HEK293 (cell line): ENCODE measurements around the gene CRYZL1.

Source experiments
- CTCF ChIA-PET: fragments of 350-600 bp; formaldehyde crosslinking; extraction: SDS; loops from one replicate; lab custom pipeline; 2021; ENCODE audit warnings: antibody characterized with exemption; lab: Yijun Ruan, JAX
- POLR2A ChIA-PET: fragments of 300-600 bp; formaldehyde crosslinking; extraction: SDS; loops from one replicate; lab custom pipeline; 2020; ENCODE audit warnings: antibody characterized with exemption, inconsistent platforms; lab: Yijun Ruan, JAX
- H3K27ac ChIP-seq: fragments of 200-500 bp; sonication (Bioruptor generic); 2 replicates; pipeline ENCODE4 v1.5.1; 2014; ENCODE audit warnings: low read depth, low read length, control low read depth, inconsistent platforms; ENCODE audit errors: extremely low read depth
- H3K36me3 ChIP-seq, 2 experiments: fragments of 200-500 bp in 1 of 2; sonication (Bioruptor generic) in 1 of 2; 1 replicate in 1 of 2; 2 replicates in 1 of 2; pipeline ENCODE4 v1.5.1; 2014 to 2017; ENCODE audit warnings: inconsistent platforms in 2 of 2, low read length in 2 of 2; ENCODE audit not compliant: control insufficient read depth in 2 of 2, insufficient read depth in 1 of 2
- H3K4me1 ChIP-seq: fragments of 200-500 bp; sonication (Bioruptor generic); 2 replicates; pipeline ENCODE4 v1.5.1; 2014; ENCODE audit warnings: mild to moderate bottlenecking, low read length, inconsistent platforms; ENCODE audit not compliant: control insufficient read depth, insufficient read depth
- H3K4me3 ChIP-seq: 2 replicates; pipeline ENCODE4 v1.5.1; 2011; ENCODE audit warnings: low read depth, mild to moderate bottlenecking, control low read depth, low read length, moderate library complexity
- H3K9me3 ChIP-seq: fragments of 200-500 bp; sonication (Bioruptor generic); 2 replicates; pipeline ENCODE4 v1.5.1; 2014; ENCODE audit warnings: low read depth, low read length, inconsistent platforms; ENCODE audit not compliant: control insufficient read depth, insufficient read depth
- EGR2 ChIP-seq: fragments of 450-650 bp; formaldehyde crosslinking; IDR thresholded peaks from 2 replicates; pipeline ENCODE4 v1.5.1; 2016; ENCODE audit warnings: low read depth, missing biosample characterization, missing genetic modification characterization
- GFI1B ChIP-seq: fragments of 450-650 bp; formaldehyde crosslinking; IDR thresholded peaks from 2 replicates; pipeline ENCODE4 v1.5.1; 2016; ENCODE audit warnings: missing biosample characterization, missing genetic modification characterization
- GLIS1 ChIP-seq: fragments of 450-650 bp; formaldehyde crosslinking; IDR thresholded peaks from 2 replicates; pipeline ENCODE4 v1.5.1; 2016; ENCODE audit warnings: missing biosample characterization, missing genetic modification characterization
- HOXD13 ChIP-seq: sonication (generic); formaldehyde crosslinking; IDR thresholded peaks from 2 replicates; pipeline ENCODE4 v1.8.0; 2022; ENCODE audit warnings: missing genetic modification reagents, borderline replicate concordance
- KLF16 ChIP-seq: fragments of 450-650 bp; formaldehyde crosslinking; IDR thresholded peaks from 2 replicates; pipeline ENCODE4 v1.5.1; 2017; ENCODE audit warnings: missing biosample characterization, missing genetic modification characterization
- KLF8 ChIP-seq: fragments of 450-650 bp; formaldehyde crosslinking; IDR thresholded peaks from 2 replicates; pipeline ENCODE4 v1.5.1; 2016; ENCODE audit warnings: missing biosample characterization, missing genetic modification characterization
- SP3 ChIP-seq: fragments of 450-650 bp; formaldehyde crosslinking; IDR thresholded peaks from 2 replicates; pipeline ENCODE4 v1.5.1; 2016; ENCODE audit warnings: missing biosample characterization, missing genetic modification characterization
- YY1 ChIP-seq: fragments of 450-650 bp; formaldehyde crosslinking; IDR thresholded peaks from 2 replicates; pipeline ENCODE4 v1.5.1; 2018; ENCODE audit warnings: missing biosample characterization, missing genetic modification characterization
- ZBTB20 ChIP-seq: fragments of 450-650 bp; formaldehyde crosslinking; IDR thresholded peaks from 2 replicates; pipeline ENCODE4 v1.5.1; 2016; ENCODE audit warnings: missing biosample characterization, missing genetic modification characterization
- ZBTB48 ChIP-seq: fragments of 450-650 bp; formaldehyde crosslinking; IDR thresholded peaks from 2 replicates; pipeline ENCODE4 v1.5.1; 2016; ENCODE audit warnings: missing biosample characterization, missing genetic modification characterization
- ZFP69B ChIP-seq: fragments of 450-650 bp; formaldehyde crosslinking; IDR thresholded peaks from 2 replicates; pipeline ENCODE4 v1.5.1; 2016; ENCODE audit warnings: missing biosample characterization, missing genetic modification characterization
- ZNF146 ChIP-seq: fragments of 450-650 bp; formaldehyde crosslinking; IDR thresholded peaks from 2 replicates; pipeline ENCODE4 v1.5.1; 2016; ENCODE audit warnings: missing biosample characterization, missing genetic modification characterization
- ZNF23 ChIP-seq: fragments of 450-650 bp; formaldehyde crosslinking; IDR thresholded peaks from 2 replicates; pipeline ENCODE4 v1.5.1; 2016; ENCODE audit warnings: missing biosample characterization, missing genetic modification characterization, borderline replicate concordance
- ZNF324 ChIP-seq: fragments of 450-650 bp; formaldehyde crosslinking; IDR thresholded peaks from 2 replicates; pipeline ENCODE4 v1.5.1; 2016; ENCODE audit warnings: missing biosample characterization, missing genetic modification characterization
- ZNF426 ChIP-seq: fragments of 450-650 bp; formaldehyde crosslinking; IDR thresholded peaks from 2 replicates; pipeline ENCODE4 v1.5.1; 2017; ENCODE audit warnings: missing biosample characterization, missing genetic modification characterization, mild to moderate bottlenecking, inconsistent platforms, moderate library complexity
- ZNF530 ChIP-seq: fragments of 450-650 bp; formaldehyde crosslinking; IDR thresholded peaks from 2 replicates; pipeline ENCODE4 v1.5.1; 2016; ENCODE audit warnings: low read depth, missing biosample characterization, missing genetic modification characterization
- ZNF600 ChIP-seq: fragments of 450-650 bp; formaldehyde crosslinking; IDR thresholded peaks from 2 replicates; pipeline ENCODE4 v1.5.1; 2016; ENCODE audit warnings: missing biosample characterization, missing genetic modification characterization
- ZNF610 ChIP-seq: fragments of 450-650 bp; formaldehyde crosslinking; IDR thresholded peaks from 2 replicates; pipeline ENCODE4 v1.5.1; 2016; ENCODE audit warnings: missing biosample characterization, missing genetic modification characterization, borderline replicate concordance
- ZNF791 ChIP-seq: fragments of 450-650 bp; formaldehyde crosslinking; IDR thresholded peaks from 2 replicates; pipeline ENCODE4 v1.5.1; 2016; ENCODE audit warnings: missing biosample characterization, missing genetic modification characterization
- ZNF830 ChIP-seq: fragments of 450-650 bp; IDR thresholded peaks from 2 replicates; pipeline ENCODE4 v1.5.0; 2018; ENCODE audit warnings: missing biosample characterization, missing genetic modification characterization, low read depth, mild to moderate bottlenecking, moderate library complexity
- ZSCAN23 ChIP-seq: fragments of 450-650 bp; formaldehyde crosslinking; IDR thresholded peaks from 2 replicates; pipeline ENCODE4 v1.5.1; 2016; ENCODE audit warnings: missing biosample characterization, missing genetic modification characterization
- TF ChIP-seq, protein P1 (sequence below): fragments of 450-650 bp; formaldehyde crosslinking; IDR thresholded peaks from 2 replicates; pipeline ENCODE4 v1.5.1; 2016; ENCODE audit warnings: missing biosample characterization, missing genetic modification characterization, borderline replicate concordance
- TF ChIP-seq, protein P2 (sequence below): fragments of 450-650 bp; formaldehyde crosslinking; IDR thresholded peaks from 2 replicates; pipeline ENCODE4 v1.5.1; 2016; ENCODE audit warnings: missing biosample characterization, missing genetic modification characterization
- TF ChIP-seq, protein P3 (sequence below): fragments of 450-650 bp; formaldehyde crosslinking; IDR thresholded peaks from 2 replicates; pipeline ENCODE4 v1.5.1; 2016; ENCODE audit warnings: missing biosample characterization, missing genetic modification characterization, low read depth
- TF ChIP-seq, protein P4 (sequence below): fragments of 450-650 bp; formaldehyde crosslinking; IDR thresholded peaks from 2 replicates; pipeline ENCODE4 v1.5.1; 2017; ENCODE audit warnings: missing biosample characterization, missing genetic modification characterization

CRYZL1 gene

DNA sequence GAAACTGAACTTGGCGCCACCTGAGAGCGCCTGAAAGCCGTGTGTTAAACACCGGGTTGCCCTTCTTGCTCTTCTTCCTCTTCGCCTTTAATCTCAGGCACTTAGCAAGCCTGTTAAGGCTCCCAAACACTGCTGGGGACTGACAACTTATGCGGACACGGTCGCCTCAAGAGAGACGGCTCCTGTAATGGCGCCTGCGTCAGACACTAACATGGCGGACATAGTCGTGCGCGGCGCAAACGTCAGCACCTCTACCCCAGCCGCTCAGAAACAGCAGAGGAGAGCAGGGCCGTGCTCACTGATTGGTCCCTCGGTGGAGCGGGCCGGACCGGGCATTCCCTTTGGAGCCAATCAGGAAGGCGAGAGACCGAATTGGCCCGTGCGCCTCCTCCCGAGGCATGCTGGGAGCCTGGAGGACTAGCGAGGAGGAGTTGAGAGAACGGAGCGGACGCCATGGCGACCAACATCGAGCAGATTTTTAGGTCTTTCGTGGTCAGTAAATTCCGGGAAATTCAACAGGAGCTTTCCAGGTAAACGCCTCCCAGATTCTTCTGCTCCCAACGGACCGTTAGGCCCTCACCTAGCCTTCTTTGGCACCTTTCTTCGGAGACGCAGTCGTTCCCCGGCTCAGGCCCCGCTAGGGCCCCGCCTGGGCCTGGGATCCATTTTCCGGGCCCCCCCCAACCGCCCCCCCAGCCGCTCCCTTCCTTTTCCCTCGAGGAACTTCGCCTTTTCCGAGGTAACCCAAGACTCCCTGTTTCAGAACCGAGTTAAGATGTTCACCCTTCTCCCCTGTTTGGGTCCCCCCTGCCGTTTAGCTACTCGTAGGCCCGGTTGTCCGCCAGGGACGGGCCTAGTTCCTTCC, 98.7 kb downstream of the CRYZL1 start, which contains the start of gene SON:
SON (plus strand) TSS at position 399 of the 865 bp plus-strand sequence; CDS start at position 454, 55 bp downstream.
- ChIA-PET CTCF (interaction anchor here (0.6 kb wide), 2 partner anchors 346 to 1711 kb away, joined by 3 to 4 read pairs; no protein-coding TSS in a partner anchor), POLR2A (interaction anchor here (0.6 to 3.3 kb wide), 10 partner anchors 9 to 352 kb away, joined by 3 to 20 read pairs (median 6); partner anchors contain the start of genes DNAJC28, DONSON and TMEM50B)
- Histone ChIP-seq H3K9me3 (no peaks in the 10 kb centered on the region), H3K4me1 (peaks cover 12% of the 10 kb centered on the region), H3K36me3 (peaks cover 35 to 40% of the 10 kb centered on the region in 2 experiments), H3K27ac (peak within 1 kb of the TSS; percentile 93), H3K4me3 (peak within 1 kb of the TSS; percentile 98)
- TF ChIP-seq ZBTB48 (tag by site-specific recombination) (peak; percentile 82), YY1 (tag by site-specific recombination) (peak; percentile 88), SP3 (tag by site-specific recombination) (peak; percentile 82), GFI1B (tag by site-specific recombination) (0 out of 2 replicates have a peak, but pooled peaks have one; percentile 43), ZSCAN23 (tag by site-specific recombination) (peak; percentile 85), GLIS1 (peak; percentile 25; the same call in 1 of the 2 replicates), ZNF530 (tag by site-specific recombination) (0 out of 2 replicates have a peak, but pooled peaks have one; percentile 27), ZNF610 (tag by site-specific recombination) (peak; percentile 74), KLF16 (tag by site-specific recombination) (peak; percentile 91), ZNF600 (0 out of 2 replicates have a peak, but pooled peaks have one; percentile 37), ZNF426 (tag by site-specific recombination) (no peak), ZBTB20 (tag by site-specific recombination) (peak; percentile 94), ZNF23 (tag by site-specific recombination) (0 out of 2 replicates have a peak, but pooled peaks have one; percentile 47), ZNF146 (peak; percentile 60; the same call in 1 of the 2 replicates), ZNF324 (tag by site-specific recombination) (peak; percentile 51), ZNF830 (tag by site-specific recombination) (no peak), EGR2 (tag by site-specific recombination) (no peak; the same call in 1 of the 2 replicates), HOXD13 (no peak), KLF8 (peak; percentile 85), ZFP69B (peak; percentile 78), ZNF791 (0 out of 2 replicates have a peak, but pooled peaks have one; percentile 14)
- TF ChIP-seq, protein P1, sequence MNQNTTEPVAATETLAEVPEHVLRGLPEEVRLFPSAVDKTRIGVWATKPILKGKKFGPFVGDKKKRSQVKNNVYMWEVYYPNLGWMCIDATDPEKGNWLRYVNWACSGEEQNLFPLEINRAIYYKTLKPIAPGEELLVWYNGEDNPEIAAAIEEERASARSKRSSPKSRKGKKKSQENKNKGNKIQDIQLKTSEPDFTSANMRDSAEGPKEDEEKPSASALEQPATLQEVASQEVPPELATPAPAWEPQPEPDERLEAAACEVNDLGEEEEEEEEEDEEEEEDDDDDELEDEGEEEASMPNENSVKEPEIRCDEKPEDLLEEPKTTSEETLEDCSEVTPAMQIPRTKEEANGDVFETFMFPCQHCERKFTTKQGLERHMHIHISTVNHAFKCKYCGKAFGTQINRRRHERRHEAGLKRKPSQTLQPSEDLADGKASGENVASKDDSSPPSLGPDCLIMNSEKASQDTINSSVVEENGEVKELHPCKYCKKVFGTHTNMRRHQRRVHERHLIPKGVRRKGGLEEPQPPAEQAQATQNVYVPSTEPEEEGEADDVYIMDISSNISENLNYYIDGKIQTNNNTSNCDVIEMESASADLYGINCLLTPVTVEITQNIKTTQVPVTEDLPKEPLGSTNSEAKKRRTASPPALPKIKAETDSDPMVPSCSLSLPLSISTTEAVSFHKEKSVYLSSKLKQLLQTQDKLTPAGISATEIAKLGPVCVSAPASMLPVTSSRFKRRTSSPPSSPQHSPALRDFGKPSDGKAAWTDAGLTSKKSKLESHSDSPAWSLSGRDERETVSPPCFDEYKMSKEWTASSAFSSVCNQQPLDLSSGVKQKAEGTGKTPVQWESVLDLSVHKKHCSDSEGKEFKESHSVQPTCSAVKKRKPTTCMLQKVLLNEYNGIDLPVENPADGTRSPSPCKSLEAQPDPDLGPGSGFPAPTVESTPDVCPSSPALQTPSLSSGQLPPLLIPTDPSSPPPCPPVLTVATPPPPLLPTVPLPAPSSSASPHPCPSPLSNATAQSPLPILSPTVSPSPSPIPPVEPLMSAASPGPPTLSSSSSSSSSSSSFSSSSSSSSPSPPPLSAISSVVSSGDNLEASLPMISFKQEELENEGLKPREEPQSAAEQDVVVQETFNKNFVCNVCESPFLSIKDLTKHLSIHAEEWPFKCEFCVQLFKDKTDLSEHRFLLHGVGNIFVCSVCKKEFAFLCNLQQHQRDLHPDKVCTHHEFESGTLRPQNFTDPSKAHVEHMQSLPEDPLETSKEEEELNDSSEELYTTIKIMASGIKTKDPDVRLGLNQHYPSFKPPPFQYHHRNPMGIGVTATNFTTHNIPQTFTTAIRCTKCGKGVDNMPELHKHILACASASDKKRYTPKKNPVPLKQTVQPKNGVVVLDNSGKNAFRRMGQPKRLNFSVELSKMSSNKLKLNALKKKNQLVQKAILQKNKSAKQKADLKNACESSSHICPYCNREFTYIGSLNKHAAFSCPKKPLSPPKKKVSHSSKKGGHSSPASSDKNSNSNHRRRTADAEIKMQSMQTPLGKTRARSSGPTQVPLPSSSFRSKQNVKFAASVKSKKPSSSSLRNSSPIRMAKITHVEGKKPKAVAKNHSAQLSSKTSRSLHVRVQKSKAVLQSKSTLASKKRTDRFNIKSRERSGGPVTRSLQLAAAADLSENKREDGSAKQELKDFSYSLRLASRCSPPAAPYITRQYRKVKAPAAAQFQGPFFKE: no peak
- TF ChIP-seq, protein P2, sequence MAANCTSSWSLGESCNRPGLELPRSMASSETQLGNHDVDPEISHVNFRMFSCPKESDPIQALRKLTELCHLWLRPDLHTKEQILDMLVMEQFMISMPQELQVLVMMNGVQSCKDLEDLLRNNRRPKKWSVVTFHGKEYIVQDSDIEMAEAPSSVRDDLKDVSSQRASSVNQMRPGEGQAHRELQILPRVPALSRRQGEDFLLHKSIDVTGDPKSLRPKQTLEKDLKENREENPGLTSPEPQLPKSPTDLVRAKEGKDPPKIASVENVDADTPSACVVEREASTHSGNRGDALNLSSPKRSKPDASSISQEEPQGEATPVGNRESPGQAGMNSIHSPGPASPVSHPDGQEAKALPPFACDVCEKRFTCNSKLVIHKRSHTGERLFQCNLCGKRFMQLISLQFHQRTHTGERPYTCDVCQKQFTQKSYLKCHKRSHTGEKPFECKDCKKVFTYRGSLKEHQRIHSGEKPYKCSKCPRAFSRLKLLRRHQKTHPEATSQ (tag by site-specific recombination): peak; percentile 84
- TF ChIP-seq, protein P3, sequence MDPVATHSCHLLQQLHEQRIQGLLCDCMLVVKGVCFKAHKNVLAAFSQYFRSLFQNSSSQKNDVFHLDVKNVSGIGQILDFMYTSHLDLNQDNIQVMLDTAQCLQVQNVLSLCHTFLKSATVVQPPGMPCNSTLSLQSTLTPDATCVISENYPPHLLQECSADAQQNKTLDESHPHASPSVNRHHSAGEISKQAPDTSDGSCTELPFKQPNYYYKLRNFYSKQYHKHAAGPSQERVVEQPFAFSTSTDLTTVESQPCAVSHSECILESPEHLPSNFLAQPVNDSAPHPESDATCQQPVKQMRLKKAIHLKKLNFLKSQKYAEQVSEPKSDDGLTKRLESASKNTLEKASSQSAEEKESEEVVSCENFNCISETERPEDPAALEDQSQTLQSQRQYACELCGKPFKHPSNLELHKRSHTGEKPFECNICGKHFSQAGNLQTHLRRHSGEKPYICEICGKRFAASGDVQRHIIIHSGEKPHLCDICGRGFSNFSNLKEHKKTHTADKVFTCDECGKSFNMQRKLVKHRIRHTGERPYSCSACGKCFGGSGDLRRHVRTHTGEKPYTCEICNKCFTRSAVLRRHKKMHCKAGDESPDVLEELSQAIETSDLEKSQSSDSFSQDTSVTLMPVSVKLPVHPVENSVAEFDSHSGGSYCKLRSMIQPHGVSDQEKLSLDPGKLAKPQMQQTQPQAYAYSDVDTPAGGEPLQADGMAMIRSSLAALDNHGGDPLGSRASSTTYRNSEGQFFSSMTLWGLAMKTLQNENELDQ: no peak
- TF ChIP-seq, protein P4, sequence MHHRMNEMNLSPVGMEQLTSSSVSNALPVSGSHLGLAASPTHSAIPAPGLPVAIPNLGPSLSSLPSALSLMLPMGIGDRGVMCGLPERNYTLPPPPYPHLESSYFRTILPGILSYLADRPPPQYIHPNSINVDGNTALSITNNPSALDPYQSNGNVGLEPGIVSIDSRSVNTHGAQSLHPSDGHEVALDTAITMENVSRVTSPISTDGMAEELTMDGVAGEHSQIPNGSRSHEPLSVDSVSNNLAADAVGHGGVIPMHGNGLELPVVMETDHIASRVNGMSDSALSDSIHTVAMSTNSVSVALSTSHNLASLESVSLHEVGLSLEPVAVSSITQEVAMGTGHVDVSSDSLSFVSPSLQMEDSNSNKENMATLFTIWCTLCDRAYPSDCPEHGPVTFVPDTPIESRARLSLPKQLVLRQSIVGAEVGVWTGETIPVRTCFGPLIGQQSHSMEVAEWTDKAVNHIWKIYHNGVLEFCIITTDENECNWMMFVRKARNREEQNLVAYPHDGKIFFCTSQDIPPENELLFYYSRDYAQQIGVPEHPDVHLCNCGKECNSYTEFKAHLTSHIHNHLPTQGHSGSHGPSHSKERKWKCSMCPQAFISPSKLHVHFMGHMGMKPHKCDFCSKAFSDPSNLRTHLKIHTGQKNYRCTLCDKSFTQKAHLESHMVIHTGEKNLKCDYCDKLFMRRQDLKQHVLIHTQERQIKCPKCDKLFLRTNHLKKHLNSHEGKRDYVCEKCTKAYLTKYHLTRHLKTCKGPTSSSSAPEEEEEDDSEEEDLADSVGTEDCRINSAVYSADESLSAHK (tag by site-specific recombination): peak; percentile 40; the same call in 1 of the 2 replicates
